HG02759 (cell line): Measurements from ENCODE around the gene HSF2.

Experiments
- ATAC-seq: cut with Tn5 transposase; IDR thresholded peaks from one replicate; pipeline ENCODE4 v1.9.1; 2021; ENCODE audit warnings: mild to moderate bottlenecking, moderate library complexity; ENCODE audit not compliant: unreplicated experiment

The HSF2 gene, protein sequence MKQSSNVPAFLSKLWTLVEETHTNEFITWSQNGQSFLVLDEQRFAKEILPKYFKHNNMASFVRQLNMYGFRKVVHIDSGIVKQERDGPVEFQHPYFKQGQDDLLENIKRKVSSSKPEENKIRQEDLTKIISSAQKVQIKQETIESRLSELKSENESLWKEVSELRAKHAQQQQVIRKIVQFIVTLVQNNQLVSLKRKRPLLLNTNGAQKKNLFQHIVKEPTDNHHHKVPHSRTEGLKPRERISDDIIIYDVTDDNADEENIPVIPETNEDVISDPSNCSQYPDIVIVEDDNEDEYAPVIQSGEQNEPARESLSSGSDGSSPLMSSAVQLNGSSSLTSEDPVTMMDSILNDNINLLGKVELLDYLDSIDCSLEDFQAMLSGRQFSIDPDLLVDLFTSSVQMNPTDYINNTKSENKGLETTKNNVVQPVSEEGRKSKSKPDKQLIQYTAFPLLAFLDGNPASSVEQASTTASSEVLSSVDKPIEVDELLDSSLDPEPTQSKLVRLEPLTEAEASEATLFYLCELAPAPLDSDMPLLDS

DNA sequence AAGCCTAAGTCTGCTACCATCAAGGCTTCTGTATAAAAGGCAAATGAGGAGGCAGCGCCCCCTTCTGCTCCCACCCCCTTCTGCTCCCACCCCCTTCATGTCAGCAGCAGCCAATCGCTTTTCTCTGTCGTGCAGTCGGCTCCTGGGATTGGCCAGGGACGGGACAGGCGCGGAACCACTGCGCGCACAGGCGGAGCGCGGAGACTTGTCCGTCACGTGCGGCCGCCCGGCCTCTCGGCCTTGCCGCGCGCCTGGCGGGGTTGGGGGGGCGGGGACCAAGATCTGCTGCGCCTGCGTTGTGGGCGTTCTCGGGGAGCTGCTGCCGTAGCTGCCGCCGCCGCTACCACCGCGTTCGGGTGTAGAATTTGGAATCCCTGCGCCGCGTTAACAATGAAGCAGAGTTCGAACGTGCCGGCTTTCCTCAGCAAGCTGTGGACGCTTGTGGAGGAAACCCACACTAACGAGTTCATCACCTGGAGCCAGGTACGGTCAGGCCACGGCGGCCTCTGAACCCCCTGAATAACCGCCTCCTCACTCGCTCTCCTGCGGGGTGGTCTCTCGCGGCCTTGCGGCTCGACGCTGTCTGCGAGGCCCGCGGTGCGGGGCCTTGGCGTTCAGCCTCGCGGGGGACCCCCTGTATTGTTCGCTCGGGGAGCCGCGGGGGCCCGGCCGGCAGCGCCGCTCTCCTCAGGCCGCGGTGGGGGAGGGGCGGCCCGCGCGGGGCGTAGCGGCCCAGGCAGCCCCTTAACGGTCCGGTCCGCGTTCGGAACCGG, at the start of gene HSF2:
TSS of gene HSF2 (plus strand) at position 305 of the 773 bp plus-strand sequence. CDS start at position 391, 86 bp downstream.
- ATAC-seq: peak; percentile 99

DNA sequence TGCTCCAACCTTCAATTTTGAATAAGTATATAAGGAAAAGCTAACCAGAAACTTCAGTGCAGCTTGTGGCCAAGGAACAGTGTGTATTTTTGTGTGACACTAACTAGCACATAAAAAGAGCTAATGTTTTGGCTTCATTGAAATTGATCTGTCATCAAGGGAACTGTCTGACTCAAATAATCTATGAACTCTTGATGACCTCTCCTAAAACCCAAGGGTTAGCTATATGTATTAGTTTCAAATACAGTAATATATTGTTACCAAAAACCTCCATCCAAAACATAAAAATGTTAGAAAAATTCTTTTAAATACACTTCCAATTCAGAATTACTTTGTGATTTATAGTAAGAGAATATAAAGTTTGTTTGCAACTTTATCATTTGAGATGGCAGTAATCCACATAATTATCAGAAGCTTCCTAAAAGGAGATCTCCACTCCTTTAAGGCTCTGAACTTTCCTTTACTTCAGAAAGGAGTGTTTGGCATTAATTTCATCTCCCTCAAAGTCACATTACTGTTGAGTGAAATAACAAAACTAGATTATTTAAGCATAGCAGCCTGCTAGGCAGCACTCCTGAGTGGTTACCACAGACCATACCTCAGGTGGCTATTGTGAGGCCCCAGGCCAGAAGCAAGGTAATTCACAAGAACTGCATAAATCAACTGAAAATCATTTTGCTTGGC, 46.3 kb upstream of the HSF2 start:
- no peak for ATAC-seq

DNA sequence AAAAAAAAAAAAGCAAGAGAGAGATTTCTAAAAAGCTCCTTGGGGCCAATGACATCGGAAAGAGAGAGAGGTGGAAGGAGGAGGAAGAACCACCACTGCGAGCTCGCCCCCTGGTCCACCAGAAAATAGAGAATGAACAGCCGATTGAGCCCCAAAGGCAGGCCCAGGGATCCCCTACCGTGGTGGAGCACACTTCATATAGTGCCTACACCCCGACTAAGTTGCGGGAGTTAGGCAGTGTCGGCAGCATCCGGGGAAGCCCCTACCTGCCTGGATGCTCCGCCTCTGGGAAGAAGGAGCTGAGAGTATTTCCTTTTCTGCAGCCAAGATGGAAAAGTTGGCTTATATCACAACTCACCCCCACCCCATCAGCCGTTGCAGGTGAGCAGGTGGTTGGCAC, 38.6 kb upstream of the HSF2 start:
- ATAC-seq: no peak

DNA sequence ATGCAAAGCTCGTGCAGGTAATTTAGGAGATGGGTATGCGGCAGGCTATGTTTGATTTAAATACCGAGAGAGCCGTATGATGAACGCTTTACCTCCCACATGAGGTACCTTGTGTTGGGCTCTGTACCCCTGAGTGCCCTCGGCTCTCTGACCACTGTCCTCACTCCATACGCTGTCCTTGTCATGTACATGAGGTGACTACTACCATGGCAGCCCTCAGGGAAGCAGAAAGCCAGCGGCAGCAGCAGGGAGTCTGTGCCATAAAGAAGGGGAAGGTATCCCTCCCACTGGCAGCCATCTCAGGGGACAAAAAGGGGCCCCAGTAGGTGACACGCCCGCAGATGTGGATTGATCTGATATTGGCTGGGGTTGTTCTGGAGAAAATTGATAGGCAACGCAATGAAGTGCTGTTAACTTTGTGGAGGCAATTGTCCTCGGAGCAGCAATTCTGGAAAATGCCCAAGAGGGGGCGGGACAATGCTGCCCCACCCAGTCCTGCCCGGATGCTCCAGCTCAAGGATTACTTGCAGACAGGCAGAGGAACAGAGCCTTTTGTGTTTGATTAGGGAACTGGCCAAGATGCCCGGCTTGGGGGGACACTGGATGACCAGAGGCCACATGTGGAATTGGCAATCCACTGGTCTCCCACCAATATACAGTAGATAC, 38.0 kb upstream of the HSF2 start:
- ATAC-seq: no peak

DNA sequence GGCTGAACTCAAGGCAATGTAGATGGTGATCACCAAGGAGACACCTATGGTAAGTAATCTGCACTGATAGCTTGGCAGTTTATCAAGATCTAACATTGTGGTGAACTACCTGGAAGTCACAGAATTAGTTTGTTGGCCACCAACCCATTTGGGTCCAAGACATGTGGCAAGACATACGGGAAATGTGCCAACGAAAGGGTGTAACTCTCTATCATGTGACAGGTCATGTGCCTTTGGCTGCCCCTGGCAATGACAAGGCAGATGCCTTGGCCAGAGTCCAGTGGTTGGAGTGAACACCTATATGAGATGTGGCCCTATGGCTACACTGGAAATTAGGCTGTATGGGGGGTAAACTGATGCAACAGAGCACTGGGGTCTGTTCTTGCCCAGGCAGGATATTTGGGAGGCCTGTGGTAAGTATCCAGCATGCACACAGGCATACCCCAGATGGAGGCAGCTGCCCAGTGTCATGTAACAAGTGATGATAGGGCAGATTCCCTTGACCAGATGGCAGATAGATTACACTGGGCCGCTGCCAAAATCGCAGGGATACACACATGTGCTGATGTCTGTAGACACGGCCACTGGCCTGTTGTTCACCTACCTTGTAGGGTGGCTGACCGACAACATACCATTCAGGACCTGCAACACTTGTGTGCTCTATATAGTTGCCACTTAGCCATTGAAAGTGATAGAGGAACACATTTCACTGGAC, 35.5 kb upstream of the HSF2 start:
- ATAC-seq: no peak

DNA sequence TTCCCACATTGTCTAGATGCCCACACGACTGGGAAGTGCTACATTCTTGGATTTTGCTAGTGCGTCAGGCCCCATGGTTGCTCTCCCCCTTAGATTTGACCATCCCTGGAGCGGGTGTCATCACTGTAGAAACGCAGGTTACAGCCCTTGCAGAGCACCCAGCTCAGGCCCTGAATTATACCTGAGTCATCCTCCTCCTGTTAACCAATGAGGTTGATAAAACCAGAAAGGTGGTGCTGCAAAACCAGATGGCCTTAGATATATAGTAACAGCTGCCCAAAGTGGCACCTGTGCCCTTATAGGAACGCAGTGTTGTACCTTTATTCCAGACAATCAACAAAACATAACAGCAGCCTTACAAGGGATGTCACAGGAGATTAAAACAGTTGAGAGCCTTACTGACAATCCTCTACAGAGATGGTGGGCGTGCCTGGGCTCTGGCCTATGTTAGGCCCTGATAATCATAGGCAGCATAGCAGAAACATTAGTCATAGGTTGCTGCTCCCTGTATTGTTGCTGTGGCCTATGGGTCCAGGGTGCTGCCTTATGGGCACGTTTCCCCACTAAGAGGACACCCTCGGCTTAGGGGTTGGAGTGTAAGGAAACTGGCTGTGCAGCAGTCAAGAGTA, 33.6 kb upstream of the HSF2 start:
- ATAC-seq: no peak

DNA sequence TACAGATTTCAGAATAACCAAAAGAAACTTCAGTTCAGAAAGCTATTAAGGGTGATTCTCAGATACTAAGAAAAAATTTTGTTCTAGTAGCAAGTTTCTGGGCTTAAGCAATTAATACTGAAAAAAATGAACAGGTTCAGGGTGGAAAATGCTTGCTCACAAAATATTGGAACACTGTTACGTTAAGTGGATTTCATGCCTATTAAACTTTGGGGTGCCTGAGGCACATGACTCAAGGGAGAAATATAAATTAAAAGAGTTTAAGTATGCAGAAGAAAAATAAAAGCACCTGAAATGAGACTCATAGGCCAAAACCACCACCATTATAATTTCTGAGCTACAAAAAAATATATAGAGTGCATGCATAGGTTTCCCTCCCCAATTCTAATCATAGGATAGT, 32.3 kb upstream of the HSF2 start:
- no peak for ATAC-seq

DNA sequence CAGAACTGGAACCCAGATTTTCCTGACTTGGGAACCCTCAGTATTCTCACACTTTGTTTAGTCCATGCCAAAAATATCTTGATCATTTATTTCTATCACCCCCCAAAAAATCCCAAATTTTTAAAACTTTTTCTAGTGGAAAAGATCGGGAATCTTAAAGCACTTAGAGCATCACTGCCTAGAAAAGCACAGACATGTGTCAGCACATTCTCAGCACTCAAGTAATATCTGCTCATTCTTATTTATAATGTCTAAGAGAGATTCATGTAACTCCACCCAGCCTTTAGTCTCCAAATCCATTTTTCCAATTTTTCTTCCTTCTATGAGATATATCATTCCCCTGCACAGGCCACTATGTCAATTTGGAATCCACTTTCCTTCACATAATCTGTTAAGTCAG, 29.9 kb upstream of the HSF2 start:
- no peak for ATAC-seq

DNA sequence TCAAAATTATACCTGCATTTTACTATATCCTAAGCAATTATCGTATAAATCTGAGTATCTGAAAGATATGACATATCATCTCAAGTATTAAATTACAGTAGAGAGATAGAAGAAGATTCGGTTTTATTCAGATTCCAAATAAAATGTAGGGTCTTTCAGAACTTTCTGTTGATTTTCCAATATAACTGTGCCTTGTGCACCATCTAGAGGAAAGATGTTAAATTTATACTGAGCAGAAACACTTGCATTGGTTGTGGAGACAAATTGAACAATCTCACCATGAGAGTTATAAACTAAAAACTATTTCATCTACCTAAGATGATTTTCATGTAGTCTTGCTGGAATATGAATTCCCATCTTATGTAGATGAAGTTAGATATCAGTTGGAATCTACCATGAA, 26.8 kb upstream of the HSF2 start:
- ATAC-seq: no peak

DNA sequence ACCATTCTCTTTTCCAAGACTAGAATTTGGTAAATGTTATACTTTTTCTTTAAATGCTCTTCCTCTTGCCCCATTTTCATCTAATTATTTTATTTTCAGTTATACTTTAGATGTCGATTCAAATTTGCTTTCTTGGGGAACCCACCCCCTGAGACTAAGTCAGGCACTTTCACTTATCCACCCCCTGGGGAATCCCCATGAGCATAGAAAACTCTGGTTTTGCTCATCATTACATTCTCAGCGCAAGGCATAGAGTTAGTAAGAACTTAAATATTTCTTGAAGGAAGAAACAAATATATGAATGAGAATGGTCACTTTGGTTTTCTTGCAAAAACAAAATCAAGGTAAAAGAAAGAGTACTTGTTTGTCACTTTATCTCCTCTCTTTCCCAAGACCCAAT, 25.1 kb upstream of the HSF2 start:
- ATAC-seq: no peak

DNA sequence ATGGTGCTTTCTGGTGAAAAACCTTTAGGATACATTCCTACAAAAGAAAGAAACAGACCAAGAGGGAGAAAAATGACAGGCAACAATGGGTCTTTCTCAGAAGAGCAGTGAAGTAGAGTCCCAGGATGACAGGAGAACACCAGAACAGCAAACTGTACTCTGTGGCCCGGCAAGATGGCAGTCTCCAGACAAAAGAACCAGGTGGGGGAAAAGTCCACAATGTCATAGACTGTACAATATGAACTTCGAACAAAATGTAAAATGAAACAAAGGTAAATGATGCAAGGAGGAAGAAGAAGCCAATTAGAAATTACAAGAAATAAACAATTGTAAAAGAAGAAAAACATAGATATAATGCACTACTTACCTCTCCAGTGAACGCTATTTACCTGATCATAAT, 23.2 kb upstream of the HSF2 start:
- no peak for ATAC-seq

DNA sequence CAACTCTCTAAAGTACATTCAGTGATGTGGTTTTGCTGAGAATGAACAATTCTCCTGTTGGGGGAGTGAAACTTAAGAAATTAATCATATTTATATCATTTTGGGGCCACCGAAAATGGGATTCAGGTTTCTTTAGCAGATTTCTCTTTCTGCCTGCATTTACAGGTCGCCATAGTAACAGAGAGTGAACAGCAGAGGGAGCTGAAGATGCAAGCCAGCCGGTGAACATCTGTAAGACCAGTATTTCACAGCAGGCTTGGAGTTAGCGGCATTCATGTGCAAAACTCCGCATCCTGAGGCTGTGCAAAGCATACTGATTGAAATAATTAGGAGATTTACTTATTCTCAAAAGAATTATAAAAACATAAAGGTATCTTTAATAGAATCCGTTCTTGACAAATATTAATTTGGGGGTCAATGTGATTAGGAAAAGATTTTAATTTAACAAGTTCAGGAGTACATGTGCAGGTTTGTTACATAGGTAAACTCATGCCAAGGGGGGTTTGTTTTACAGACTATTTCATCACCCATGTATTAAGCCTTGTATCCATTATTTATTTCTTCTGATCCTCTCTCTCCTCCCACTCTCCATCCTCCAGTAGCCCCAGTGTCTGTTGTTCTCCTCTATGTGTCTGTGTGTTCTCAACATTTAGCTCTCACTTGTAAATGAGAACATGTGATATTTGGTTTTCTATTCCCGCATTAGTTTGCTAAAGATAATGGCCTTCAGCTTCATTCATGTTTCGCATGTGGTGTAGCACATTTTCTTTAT, 17.8 kb upstream of the HSF2 start:
- peak; percentile 99 for ATAC-seq

DNA sequence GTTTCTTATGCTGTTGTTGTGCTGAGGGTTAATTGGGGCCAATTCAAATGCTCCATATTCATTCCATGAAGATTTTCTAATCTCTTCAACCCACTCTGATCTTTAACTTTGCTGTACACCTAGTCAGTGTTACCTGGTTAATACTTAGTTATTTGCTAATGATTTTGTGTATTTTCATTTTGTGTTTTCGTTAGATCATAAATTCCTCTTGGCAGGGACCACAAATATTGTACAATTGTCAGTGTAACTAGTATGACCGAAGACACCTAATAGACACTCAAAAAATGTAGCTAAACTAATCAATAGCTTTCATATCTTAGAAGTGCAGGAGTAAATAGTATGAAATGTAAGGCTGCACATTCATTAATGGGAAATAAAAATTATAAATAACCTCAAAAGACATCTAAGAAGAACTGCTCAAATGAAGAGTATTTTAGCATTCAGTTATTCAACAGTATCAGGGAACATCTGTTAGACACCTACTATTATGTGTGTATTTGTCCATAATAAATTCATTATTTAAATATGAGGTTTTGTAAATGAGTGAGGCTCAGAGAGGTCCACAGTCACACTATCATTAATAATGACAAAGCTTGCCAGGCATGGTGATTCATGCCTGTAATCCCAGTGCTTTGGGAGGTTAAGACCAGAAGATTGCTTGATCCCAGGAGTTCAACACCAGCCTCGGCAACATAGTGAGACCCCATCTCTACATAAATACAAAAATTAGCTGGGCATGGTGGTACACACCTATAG, 13.4 kb upstream of the HSF2 start:
- ATAC-seq: no peak

DNA sequence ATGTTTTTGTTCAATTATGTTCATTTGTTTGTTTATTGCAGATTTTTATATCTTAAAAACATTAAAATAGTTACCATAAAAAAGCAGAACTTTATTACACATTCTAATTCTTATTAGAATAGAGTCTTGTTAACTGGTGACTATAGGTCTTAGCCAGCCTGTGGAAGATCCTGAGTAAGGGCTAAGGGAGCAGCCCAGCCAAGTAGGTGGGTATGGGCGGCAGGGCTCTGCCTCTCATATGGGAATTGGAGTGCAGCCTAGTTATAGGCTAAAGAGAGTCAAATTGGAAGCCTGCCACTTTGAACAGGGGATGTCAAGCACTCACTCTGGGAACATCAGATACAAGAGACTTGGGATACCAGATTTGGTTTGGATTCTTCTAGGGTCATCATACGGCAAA, 10.5 kb upstream of the HSF2 start:
- no peak for ATAC-seq

DNA sequence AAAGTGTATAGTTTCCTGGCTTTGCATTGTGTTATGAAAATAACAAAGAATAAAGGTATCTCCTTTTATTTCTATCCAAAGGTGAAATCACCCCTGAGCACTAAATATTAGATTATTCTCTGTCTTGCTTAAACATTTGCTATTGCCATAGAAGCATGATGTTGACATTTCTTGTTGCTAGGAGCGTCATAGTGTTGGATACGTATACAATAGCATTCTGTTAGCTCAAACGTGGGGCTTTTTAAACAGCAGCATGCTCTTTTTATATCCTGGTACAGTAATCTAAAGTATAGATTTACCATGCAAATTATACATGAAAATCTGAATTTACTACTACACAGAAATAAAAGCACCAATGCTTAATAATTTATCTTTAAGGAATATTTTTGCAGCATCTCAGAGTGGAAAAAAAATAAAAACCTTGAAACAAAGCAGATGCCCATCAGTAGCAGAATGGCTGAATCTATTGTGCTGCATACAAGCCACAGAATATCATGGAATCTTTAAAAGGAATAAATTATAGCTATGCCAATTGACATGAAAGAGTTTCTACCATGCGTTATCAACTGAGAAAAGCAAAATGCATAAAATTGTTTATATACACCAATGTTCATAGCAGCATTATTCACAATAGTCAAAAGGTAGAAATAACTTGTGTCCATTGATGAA, 9.6 kb upstream of the HSF2 start:
- no peak for ATAC-seq

DNA sequence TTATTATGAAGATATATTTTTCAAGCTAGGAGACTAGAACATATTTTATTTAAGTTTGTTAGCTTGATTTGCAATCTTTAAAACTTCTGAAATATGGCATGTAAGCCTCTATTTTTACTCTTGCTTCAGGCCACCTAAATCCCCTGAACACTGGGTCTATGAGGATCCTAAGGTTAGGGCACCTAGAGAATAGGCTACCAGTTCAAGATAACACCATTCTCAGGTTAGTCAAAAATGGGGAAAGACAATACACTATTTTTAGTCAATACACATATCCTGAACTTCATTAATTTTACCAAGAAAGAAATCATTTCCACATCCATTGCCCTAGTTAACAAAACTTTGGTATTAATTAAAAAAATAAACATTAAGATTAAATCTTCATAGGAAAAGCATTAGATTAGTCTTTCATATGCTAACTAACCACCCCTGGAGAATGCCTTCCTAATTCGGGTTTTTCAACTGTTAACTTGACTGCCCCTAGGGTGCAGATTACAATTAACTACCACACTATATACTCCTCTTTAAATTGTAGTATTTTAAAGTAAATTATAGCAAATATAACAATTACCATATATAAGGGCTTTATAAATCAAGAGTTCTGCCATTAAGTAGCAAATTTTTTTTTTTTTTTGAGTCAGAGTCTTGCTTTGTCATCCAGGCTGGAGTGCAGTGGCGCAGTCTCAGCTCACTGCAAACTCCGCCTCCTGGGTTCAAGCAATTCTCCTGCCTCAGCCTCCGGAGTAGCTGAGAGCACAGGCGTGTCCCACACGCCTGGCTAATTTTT, 6.7 kb upstream of the HSF2 start:
- no peak for ATAC-seq

DNA sequence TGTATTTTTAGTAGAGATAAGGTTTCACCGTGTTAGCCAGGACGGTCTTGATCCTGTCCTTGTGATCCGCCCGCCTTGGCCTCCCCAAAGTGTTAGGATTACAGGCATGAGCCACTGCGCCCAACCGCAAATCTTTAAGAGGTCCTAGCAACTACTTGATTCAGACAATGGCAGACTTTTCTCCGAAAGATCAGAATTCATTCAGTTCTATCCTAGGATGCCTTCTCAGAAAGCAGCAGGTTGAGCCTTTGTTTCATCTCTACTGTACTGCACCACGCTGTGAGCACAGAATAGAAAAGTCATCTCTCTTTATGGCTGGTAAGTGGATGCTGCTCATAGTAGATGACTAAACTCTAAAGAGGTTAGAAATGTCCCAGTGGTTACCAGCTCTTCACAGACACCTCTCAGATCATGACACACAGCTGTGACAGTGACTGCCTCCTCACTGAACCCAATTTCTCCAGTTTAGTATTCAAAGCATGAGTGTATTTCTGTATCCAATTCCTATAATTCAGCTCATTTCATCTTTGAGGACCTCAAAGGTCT, 6.0 kb upstream of the HSF2 start:
- ATAC-seq: peak; percentile 61
